HG02588 (cell line): ENCODE results near the gene SGMS1.
A peak's percentile ranks its signal among the peaks of the same experiment; 100 is the strongest.
"Not testable (repeated sequence)": the region's sequence is repeated elsewhere in the genome, so short reads cannot be mapped to it uniquely, and the experiment has no call there.

Experiments used
- ATAC-seq: cut with Tn5 transposase; IDR thresholded peaks from one replicate; pipeline ENCODE4 v1.9.1; 2021; ENCODE audit warnings: mild to moderate bottlenecking, moderate library complexity; ENCODE audit not compliant: unreplicated experiment

SGMS1 gene

DNA sequence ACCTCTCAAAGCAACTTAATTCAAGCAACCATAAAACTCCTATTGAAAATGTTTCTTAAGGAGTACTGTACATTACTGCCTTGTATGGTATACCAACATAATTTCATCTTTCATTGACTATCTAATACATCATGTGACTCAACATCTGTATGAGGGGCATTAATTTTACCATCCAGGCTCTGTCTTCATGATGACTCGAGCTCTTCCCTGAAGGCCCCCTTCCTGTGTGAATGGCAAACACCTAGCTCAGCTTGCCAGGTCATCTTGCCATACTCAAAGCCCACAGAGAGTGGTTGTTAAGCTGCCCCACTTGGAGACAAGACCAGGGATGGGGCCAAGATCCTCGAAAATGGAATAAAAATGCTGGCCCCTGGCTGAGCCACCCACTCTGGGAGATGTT, 82.4 kb downstream of the SGMS1 start:
- no peak for ATAC-seq

DNA sequence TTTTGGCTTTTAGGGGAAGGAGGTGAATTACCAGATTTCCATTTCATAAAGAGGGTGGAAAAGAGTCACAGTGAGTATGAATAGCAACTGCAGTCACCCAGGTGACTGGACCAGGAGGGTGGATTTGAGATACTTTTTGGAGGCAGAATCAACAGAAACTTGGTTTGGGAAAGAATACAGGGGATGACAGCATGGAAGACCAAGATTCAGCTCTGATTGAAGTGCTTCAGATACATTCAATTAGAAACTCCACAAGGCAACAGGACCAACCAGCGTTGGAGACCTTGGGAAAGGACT, 83.0 kb downstream of the SGMS1 start:
- ATAC-seq, result peak; percentile 15

DNA sequence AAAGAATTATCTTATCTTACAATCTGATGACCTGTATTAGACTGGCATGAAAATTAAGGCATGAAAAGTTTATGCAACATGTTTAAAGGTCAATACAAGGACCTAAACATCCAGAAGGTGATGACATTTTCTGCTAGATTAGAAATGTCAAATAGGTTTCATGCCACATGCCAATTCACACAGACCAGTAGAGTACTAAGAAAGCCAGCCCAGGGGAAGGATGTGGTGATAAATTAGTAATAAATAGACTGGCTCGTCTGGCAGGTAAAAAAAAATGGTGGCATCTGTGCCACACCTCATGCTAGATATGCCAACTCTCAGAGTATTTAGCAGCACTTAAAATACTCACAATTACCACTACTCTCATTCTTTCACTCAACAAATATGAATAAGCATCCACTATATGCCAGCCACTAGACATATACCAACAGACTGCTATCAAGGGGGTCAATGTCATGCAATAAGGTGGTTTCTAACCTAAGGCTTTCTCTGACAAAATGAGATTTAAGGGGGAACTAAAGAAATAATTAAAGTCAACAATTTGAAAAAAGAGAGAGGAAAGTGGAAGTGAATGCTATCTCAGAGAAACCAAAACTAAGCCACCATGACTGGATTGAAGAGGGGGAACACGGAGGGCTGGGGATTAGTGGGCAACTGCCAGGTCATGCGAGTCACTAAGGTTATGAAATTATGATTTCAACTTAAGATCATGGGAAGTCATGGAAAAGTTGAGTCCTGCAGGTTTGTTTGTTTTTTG, 83.5 kb downstream of the SGMS1 start:
- ATAC-seq, result peak; percentile 48

- ATAC-seq, result peak; percentile 43
These were observed 85.0 kb downstream of the SGMS1 start for GRCh38 chr10:50538555-50539398.

- no peak for ATAC-seq
These were observed 87.0 kb downstream of the SGMS1 start for GRCh38 chr10:50536617-50537240.

GRCh38 chr10:50534748-50535376, 88.9 kb downstream of the SGMS1 start:
- not testable (repeated sequence) for ATAC-seq

GRCh38 chr10:50533296-50533695, 90.5 kb downstream of the SGMS1 start:
- no peak for ATAC-seq

DNA sequence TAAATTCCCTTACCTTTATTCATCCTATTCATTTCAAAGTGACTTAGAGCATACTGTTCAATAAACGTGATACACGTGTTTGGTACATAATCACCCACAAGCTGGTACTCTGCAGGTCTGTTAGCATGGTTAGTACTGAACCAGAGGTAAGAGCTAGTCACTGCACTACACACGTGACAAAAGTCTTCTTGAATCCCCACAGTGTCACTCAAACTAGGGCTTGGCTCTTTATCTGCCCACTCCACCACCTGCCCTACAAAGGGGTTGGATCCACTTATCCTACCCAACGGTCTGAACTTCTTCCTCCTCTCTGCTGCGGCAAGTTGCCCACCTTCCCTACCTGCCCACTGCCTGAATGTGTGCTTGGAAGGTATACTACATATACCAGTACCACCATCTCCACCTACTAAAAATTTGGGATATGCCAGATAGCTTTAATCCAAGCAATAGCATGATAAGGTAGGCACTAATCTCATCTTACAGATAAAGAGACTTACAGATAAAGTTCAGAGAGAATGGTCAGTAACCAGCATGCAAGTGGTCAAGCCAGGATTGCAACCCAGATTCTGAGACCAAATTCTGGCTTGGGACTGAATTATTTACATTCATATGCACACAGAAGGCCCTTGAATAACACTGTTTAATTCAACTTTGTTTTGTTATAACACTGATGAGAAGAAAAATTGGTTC, 92.2 kb downstream of the SGMS1 start:
- no peak for ATAC-seq

DNA sequence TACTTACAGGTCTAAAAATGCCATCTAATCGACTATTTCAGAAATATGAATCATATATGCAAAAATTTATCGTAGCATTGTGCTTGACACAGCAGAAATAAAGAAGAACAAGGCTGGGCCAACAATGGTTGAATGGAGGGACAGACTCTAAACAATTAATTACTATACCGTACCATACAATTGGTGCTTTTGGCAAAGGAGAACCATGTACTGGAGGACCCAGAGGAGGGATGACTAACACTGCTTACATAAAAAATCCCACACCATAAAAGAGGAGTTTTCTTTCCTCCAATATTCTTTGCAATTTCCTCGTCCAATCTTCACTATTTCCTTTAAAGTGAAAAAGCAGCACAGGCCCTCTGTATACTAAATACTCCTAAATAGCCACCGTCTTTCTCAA, 94.1 kb downstream of the SGMS1 start:
- ATAC-seq, result no peak

DNA sequence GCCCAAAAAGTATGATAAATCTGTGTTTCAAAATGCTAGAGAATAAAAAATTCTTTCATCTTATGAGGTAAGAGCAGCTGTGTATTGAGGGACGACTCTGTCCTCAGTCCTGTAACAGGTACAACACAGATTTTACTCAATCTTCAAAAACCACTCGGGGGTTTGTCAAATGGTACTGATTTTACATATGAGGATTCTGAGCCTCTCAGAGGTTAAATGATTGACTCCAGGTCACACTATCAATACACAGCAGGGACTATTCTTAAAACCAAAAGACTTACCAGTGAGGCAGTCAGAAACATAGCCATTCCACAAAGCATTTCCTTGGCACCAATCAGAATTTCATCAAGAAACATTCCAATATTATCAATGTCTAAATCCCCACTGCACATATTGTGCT, 95.5 kb downstream of the SGMS1 start:
- ATAC-seq, result peak; percentile 36

- ATAC-seq, result no peak
These were observed 96.2 kb downstream of the SGMS1 start for GRCh38 chr10:50527442-50528043.

DNA sequence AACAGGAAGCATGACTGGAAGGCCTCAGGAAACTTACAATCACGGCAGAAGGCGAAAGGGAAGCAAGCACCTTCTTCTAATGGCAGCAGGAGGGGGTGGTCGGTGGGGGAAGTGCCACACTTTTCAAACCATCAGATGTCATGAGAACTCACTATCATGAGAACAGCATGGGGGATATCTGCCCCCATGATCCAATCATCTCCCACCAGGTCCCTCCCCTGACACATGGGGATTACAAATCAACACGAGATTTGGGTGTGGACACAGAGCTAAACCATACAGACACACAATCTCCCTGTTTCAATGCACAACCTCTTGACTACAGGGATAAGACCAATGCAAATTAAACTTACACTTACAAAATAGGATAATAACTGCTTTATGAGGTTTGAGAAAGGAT, 97.6 kb downstream of the SGMS1 start:
- ATAC-seq, result no peak

DNA sequence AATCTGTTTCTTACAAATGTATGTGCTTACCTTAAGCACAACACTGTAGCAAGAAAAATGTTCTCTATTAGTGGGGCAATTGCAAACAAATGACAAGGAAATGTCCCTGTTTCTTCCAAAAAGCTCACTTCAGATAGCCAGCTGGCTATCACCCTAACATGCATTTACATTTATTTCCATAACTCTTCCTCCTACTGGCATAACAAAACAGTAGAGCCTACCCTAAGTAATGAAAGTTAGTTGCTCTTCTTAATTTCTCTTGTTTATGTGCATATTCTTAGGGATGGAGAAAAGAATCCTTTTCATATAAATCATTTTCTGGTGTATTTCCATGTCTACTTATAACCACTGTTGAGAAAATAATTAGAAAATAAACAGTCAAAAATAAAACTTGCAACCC, 100.4 kb downstream of the SGMS1 start:
- no peak for ATAC-seq

- ATAC-seq, result no peak
These were observed 100.8 kb downstream of the SGMS1 start for GRCh38 chr10:50522908-50523307.

GRCh38 chr10:50520115-50520514, 103.6 kb downstream of the SGMS1 start:
- no peak for ATAC-seq

GRCh38 chr10:50517626-50518025, 106.1 kb downstream of the SGMS1 start:
- no peak for ATAC-seq

GRCh38 chr10:50516171-50516570, 107.6 kb downstream of the SGMS1 start:
- ATAC-seq, result no peak

- no peak for ATAC-seq
These were observed 108.3 kb downstream of the SGMS1 start for GRCh38 chr10:50515420-50515819.

- no peak for ATAC-seq
These were observed 108.8 kb downstream of the SGMS1 start for GRCh38 chr10:50514995-50515394.

- no peak for ATAC-seq
These were observed 109.8 kb downstream of the SGMS1 start for GRCh38 chr10:50513956-50514355.
